Endothelial cell of umbilical vein (primary cell): ENCODE measurements around the gene SOX15. TPM values are rescaled to one million over a fixed set of nuclear protein-coding genes. Genes with fewer than 3 reads are reported as not detected.
A peak's percentile ranks its signal among the peaks of the same experiment; 100 is the strongest.

ENCODE experiments used
- BruUV-seq: library from RNA; stranded (reverse); fragments of 400-500 nt; replicated peaks from 2 replicates; lab custom pipeline; 2021; lab: Mats Ljungman, UMichigan
- CTCF ChIA-PET: fragments of 300-600, 350-600 bp; sonication (Branson Sonifier 250); formaldehyde crosslinking; loops from one replicate; lab custom pipeline; 2021; ENCODE audit warnings: antibody characterized with exemption, inconsistent platforms; lab: Charles Lee
- POLR2A ChIA-PET: fragments of 300-600, 350-600 bp; sonication (Branson Sonifier 250); formaldehyde crosslinking; loops from one replicate; lab custom pipeline; 2021; ENCODE audit warnings: antibody characterized with exemption, inconsistent platforms; lab: Charles Lee
- DNase-seq: peaks from one replicate; pipeline ENCODE4 v3.0.0-alpha.2; 2011; ENCODE audit warnings: low read depth, low spot score
- FAIRE-seq: peaks from 2 replicates; lab custom pipeline; 2011; peaks lifted over from hg19 to GRCh38; lab: Jason Lieb, UNC
- H2AFZ ChIP-seq: 2 replicates; pipeline ENCODE4 v1.6.0; 2012; ENCODE audit warnings: low read depth, low read length, control low read depth, inconsistent platforms
- H3K27ac ChIP-seq: 2 replicates; pipeline ENCODE4 v1.5.1; 2011; ENCODE audit warnings: low read depth, mild to moderate bottlenecking, control low read depth, low read length, moderate library complexity; ENCODE audit not compliant: insufficient read depth
- H3K27me3 ChIP-seq, 2 experiments: 2 replicates each; pipeline versions ENCODE4 v1.6.0 to v1.6.1; 2011; ENCODE audit warnings: low read length in 2 of 2, mixed read lengths in 1 of 2; ENCODE audit not compliant: control insufficient read depth in 2 of 2, insufficient read depth in 2 of 2
- H3K36me3 ChIP-seq, 2 experiments: 2 replicates in 1 of 2; 3 replicates in 1 of 2; pipeline ENCODE4 v1.5.1; 2011; ENCODE audit warnings: low read length in 2 of 2, mild to moderate bottlenecking in 1 of 2, moderate library complexity in 1 of 2; ENCODE audit not compliant: control insufficient read depth in 2 of 2, insufficient read depth in 2 of 2; ENCODE audit errors: extremely low read depth in 1 of 2
- H3K4me1 ChIP-seq: 3 replicates; pipeline ENCODE4 v1.5.1; 2011; ENCODE audit warnings: mild to moderate bottlenecking, low read length; ENCODE audit not compliant: control insufficient read depth, insufficient read depth; ENCODE audit errors: extremely low read depth
- H3K4me2 ChIP-seq: 2 replicates; pipeline ENCODE4 v1.6.1; 2011; ENCODE audit warnings: low read length, control low read depth, mixed read lengths; ENCODE audit not compliant: insufficient read depth
- H3K4me3 ChIP-seq, 3 experiments: fragments of 200-600 bp in 1 of 3; sonication (generic), shearing (Covaris generic) in 1 of 3; replicated peaks in 1 of 3; 2 replicates each; pipeline ENCODE4 v1.5.1; 2011 to 2016; ENCODE audit warnings: control low read depth in 3 of 3, low read length in 3 of 3, mild to moderate bottlenecking in 2 of 3, inconsistent platforms in 1 of 3, low read depth in 1 of 3, moderate library complexity in 1 of 3; ENCODE audit not compliant: insufficient read depth in 1 of 3
- H3K79me2 ChIP-seq: 2 replicates; pipeline ENCODE4 v1.6.0; 2012; ENCODE audit warnings: low read length, inconsistent platforms; ENCODE audit not compliant: control insufficient read depth, insufficient read depth
- H3K9ac ChIP-seq: replicated peaks from 2 replicates; pipeline ENCODE3; 2011; ENCODE audit warnings: low read length, control low read depth; ENCODE audit not compliant: insufficient read depth; ENCODE audit errors: extremely low read depth
- H3K9me1 ChIP-seq: replicated peaks from 3 replicates; pipeline ENCODE4 v1.6.0; 2011; ENCODE audit warnings: mild to moderate bottlenecking, low read length; ENCODE audit not compliant: control insufficient read depth, insufficient read depth; ENCODE audit errors: extremely low read depth
- H3K9me3 ChIP-seq: replicated peaks from 2 replicates; pipeline ENCODE4 v1.5.1; 2012; ENCODE audit warnings: low read length, inconsistent platforms; ENCODE audit not compliant: control insufficient read depth, insufficient read depth
- H4K20me1 ChIP-seq: replicated peaks from 2 replicates; pipeline ENCODE3; 2011; ENCODE audit warnings: mild to moderate bottlenecking, low read length; ENCODE audit not compliant: control insufficient read depth, insufficient read depth; ENCODE audit errors: extremely low read depth
- EZH2 ChIP-seq: IDR thresholded peaks from 2 replicates; pipeline ENCODE4 v1.6.1; 2012; ENCODE audit warnings: borderline replicate concordance, low read depth, mild to moderate bottlenecking, moderate library complexity, low read length, inconsistent platforms; ENCODE audit not compliant: severe bottlenecking
- FOS ChIP-seq: IDR thresholded peaks from 2 replicates; pipeline ENCODE4 v1.6.1; 2011; ENCODE audit warnings: mild to moderate bottlenecking, low read length, moderate library complexity, borderline replicate concordance; ENCODE audit not compliant: insufficient read depth
- GATA2 ChIP-seq: IDR thresholded peaks from 2 replicates; pipeline ENCODE4 v1.7.0; 2011; ENCODE audit warnings: low read depth, mild to moderate bottlenecking, moderate library complexity, mixed read lengths, low read length; ENCODE audit not compliant: insufficient read length, insufficient read depth
- JUN ChIP-seq: IDR thresholded peaks from 2 replicates; pipeline ENCODE4 v1.6.1; 2011; ENCODE audit warnings: borderline replicate concordance, low read depth; ENCODE audit not compliant: insufficient read length, insufficient read depth
- MYC ChIP-seq: IDR thresholded peaks from one replicate; pipeline ENCODE4 v1.6.1; 2011; ENCODE audit warnings: mild to moderate bottlenecking, low read depth, low read length
- POLR2A ChIP-seq: IDR thresholded peaks from 2 replicates; pipeline ENCODE4 v1.6.1; 2012; ENCODE audit warnings: low read depth, mild to moderate bottlenecking, control low read depth, low read length
- POLR2AphosphoS5 ChIP-seq: IDR thresholded peaks from 2 replicates; pipeline ENCODE4 v1.6.1; 2012; ENCODE audit warnings: low read depth, mild to moderate bottlenecking, control low read depth, low read length, moderate library complexity; ENCODE audit not compliant: insufficient read depth
- dilution Hi-C: fragments of 300-500 bp; cut with MboI; formaldehyde crosslinking; loops from one replicate; pipeline ENCODE4 v1.15.0; 2019; ENCODE audit warnings: low sequenced_read_pairs; ENCODE audit not compliant: extremely low pct_ligation_motif_present
- intact Hi-C: fragments of 100-400 bp; cut with micrococcal nuclease; formaldehyde crosslinking; loops from one replicate; pipeline ENCODE4 v1.10.0; 2022
- polyA plus RNA-seq, 4 experiments: library from polyadenylated mRNA; depleted of rRNA in 3 of 4; stranded (reverse) in 3 of 4; unstranded in 1 of 4; fragments of >200 nt; gene quantifications; 2 replicates each; pipeline versions ENCODE4 v1.2.1 to v1.2.3, GENCODE V29; 2011 to 2012; ENCODE audit warnings: missing spikeins in 1 of 4
- total RNA-seq: library from RNA; stranded (reverse); gene quantifications from 2 replicates; pipeline ENCODE4 v1.2.3, GENCODE V29; 2021
- TF ChIP-seq, protein P1 (sequence below), 2 donors: IDR thresholded peaks; 1 replicate in 1 of 2; 2 replicates in 1 of 2; pipeline ENCODE4 v1.5.1; 2011; ENCODE audit warnings: low read length in 2 of 2, mild to moderate bottlenecking in 2 of 2, moderate library complexity in 2 of 2, control low read depth in 1 of 2, inconsistent platforms in 1 of 2, low read depth in 1 of 2; ENCODE audit not compliant: insufficient read depth in 1 of 2; ENCODE audit errors: extremely low read depth in 1 of 2
- TF ChIP-seq, protein P2 (sequence below): IDR thresholded peaks from 2 replicates; pipeline ENCODE4 v1.6.1; 2011; ENCODE audit not compliant: insufficient read depth, insufficient read length

Gene SOX15
- total and polyA plus RNA-seq, 2 donors (not counting 3 experiments of a cell fraction or from before 2014, with no cell fraction given) = 0.26 to 0.46 TPM

DNA sequence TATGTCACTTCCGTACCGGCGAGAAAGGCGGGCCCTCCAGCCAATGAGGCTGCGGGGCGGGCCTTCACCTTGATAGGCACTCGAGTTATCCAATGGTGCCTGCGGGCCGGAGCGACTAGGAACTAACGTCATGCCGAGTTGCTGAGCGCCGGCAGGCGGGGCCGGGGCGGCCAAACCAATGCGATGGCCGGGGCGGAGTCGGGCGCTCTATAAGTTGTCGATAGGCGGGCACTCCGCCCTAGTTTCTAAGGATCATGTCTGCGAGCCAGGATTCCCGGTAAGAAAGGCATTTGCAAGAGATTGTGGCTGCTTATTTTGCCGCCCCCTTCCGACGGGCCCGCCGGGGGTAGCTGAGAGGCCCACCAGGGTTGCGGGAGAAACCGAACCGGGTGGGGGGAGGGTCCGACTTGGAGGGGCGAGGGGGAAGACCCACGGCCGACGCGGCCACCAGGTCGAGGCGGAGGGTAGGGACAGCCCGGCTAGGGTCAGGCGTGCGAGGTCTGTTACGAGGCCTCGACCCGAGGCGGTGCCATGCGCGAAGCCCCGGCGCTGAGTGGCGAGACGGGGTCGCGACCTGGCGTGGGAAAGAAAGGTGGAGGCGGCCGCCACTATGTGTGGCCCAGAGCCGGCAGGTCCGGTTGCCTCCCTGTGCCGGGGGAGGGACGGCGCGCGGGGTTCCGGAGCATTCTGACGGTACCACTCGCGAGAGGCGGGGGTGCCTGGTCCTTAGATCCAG is 17.1 kb downstream of the SOX15 start:
- peak; percentile 100 for FAIRE-seq

DNA sequence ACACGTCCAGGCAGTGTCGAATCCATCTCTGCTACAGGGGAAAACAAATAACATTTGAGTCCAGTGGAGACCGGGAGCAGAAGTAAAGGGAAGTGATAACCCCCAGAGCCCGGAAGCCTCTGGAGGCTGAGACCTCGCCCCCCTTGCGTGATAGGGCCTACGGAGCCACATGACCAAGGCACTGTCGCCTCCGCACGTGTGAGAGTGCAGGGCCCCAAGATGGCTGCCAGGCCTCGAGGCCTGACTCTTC is 17.6 kb downstream of the SOX15 start:
- peaks cover 26 to 46% of the 10 kb centered on the region in 2 experiments for H3K36me3 ChIP-seq
- no peaks in the 10 kb centered on the region for H3K9me3 ChIP-seq
- peak overlapping the region; percentile 70 for H3K9ac ChIP-seq
- CTCF ChIA-PET = interaction anchor here (3.5 to 6.2 kb wide), 2 partner anchors 12 to 17 kb away, joined by 13 to 40 read pairs; partner anchors contain the start of gene SOX15
- peak overlapping the region; percentile 43 for H2AFZ ChIP-seq
- H3K27ac ChIP-seq = peak overlapping the region; percentile 69
- no TSS peak for BruUV-seq
- H3K79me2 ChIP-seq = peaks cover 48% of the 10 kb centered on the region
- intact Hi-C loops = loop anchor here (1.0 to 5.0 kb wide), 6 partner anchors 11 to 265 kb away; partner anchors contain the start of genes MPDU1, POLR2A, SENP3 and WRAP53
- FAIRE-seq (no peak), DNase-seq (no peak)
- no peaks in the 10 kb centered on the region for H3K27me3 ChIP-seq
- peak overlapping the region in 2 of 3 experiments; percentile 41 to 59 for H3K4me3 ChIP-seq
- peaks cover 38% of the 10 kb centered on the region for H3K4me1 ChIP-seq
- dilution Hi-C loops = no loop called here
- TF ChIP-seq POLR2A = no peak
- TF ChIP-seq, protein P1, sequence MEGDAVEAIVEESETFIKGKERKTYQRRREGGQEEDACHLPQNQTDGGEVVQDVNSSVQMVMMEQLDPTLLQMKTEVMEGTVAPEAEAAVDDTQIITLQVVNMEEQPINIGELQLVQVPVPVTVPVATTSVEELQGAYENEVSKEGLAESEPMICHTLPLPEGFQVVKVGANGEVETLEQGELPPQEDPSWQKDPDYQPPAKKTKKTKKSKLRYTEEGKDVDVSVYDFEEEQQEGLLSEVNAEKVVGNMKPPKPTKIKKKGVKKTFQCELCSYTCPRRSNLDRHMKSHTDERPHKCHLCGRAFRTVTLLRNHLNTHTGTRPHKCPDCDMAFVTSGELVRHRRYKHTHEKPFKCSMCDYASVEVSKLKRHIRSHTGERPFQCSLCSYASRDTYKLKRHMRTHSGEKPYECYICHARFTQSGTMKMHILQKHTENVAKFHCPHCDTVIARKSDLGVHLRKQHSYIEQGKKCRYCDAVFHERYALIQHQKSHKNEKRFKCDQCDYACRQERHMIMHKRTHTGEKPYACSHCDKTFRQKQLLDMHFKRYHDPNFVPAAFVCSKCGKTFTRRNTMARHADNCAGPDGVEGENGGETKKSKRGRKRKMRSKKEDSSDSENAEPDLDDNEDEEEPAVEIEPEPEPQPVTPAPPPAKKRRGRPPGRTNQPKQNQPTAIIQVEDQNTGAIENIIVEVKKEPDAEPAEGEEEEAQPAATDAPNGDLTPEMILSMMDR (IDR thresholded peaks at IDR 0.05; ENCODE audit: extremely low read depth in 1 of 2, insufficient read depth in 1 of 2, low read depth in 1 of 2, low read length in 2 of 2) = no peak
- no peak for TF ChIP-seq GATA2
- no peak for TF ChIP-seq POLR2AphosphoS5
- TF ChIP-seq JUN = no peak
- TF ChIP-seq MYC = peak; percentile 100
- TF ChIP-seq FOS = no peak
- TF ChIP-seq, protein P2, sequence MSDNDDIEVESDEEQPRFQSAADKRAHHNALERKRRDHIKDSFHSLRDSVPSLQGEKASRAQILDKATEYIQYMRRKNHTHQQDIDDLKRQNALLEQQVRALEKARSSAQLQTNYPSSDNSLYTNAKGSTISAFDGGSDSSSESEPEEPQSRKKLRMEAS = peak; percentile 100
- TF ChIP-seq EZH2 = no peak
- peaks cover 9% of the 10 kb centered on the region for H4K20me1 ChIP-seq
- POLR2A ChIA-PET = interaction anchor here (1.8 kb wide), 2 partner anchors 11 to 17 kb away, joined by 5 to 6 read pairs; partner anchors contain the start of gene MPDU1
- H3K4me2 ChIP-seq = peak overlapping the region; percentile 76
- H3K9me1 ChIP-seq = no peaks in the 10 kb centered on the region

More for the DNA sequence above, 17.1 kb downstream of the SOX15 start:
- BruUV-seq = no TSS peak
- Histone ChIP-seq H3K36me3 (peaks cover 30 to 49% of the 10 kb centered on the region in 2 experiments), H4K20me1 (peaks cover 9% of the 10 kb centered on the region), H3K4me3 (peak overlapping the region; percentile 86 to 96 (median 87)), H2AFZ (no peak overlapping the region), H3K4me2 (no peak overlapping the region), H3K4me1 (peaks cover 43% of the 10 kb centered on the region), H3K27ac (peak overlapping the region; percentile 91), H3K9ac (peak overlapping the region; percentile 98), H3K9me3 (no peaks in the 10 kb centered on the region), H3K27me3 (no peaks in the 10 kb centered on the region), H3K79me2 (peaks cover 51% of the 10 kb centered on the region), H3K9me1 (no peaks in the 10 kb centered on the region)
- CTCF ChIA-PET = interaction anchor here (1.6 to 6.2 kb wide), 4 partner anchors 11 to 115 kb away, joined by 5 to 40 read pairs (median 10); partner anchors contain the start of genes MPDU1, SOX15, TP53 and WRAP53
- dilution Hi-C loops (no loop called here), intact Hi-C loops (loop anchor here (1.0 to 5.0 kb wide), 6 partner anchors 11 to 265 kb away; partner anchors contain the start of genes MPDU1, POLR2A, SENP3 and WRAP53)
- POLR2A ChIA-PET = interaction anchor here (1.0 to 2.1 kb wide), 4 partner anchors 10 to 114 kb away, joined by 3 to 9 read pairs (median 6); partner anchors contain the start of genes MPDU1, POLR2A, TP53 and WRAP53
- DNase-seq = peak; percentile 100
- TF ChIP-seq POLR2AphosphoS5 (peak; percentile 100), POLR2A (peak; percentile 99), EZH2 (no peak), MYC (no peak)
